ENCODE measurements around the gene SLC44A3. TPM values are rescaled to one million over a fixed set of nuclear protein-coding genes. Genes with fewer than 3 reads are reported as not detected.
A peak's percentile ranks its signal among the peaks of the same experiment; 100 is the strongest.

Gene SLC44A3
- total and polyA plus RNA-seq, 8 donors, result 3.1 to 80.3 (median 12.0) TPM; not detected in 1

- Histone ChIP-seq H3K4me3 (no peak overlapping the region), H3K4me1 (peaks cover 8 to 25% (median 19%) of the 10 kb centered on the region in 4 donors), H3K27me3 (no peaks in the 10 kb centered on the region), H3K9me3 (no peaks in the 10 kb centered on the region), H3K36me3 (no peaks in the 10 kb centered on the region), H3K27ac (no peak overlapping the region)
- TF ChIP-seq EP300 (IDR thresholded peaks at IDR 0.05), result no peak
- no peak for TF ChIP-seq POLR2A (IDR thresholded peaks at IDR 0.05)
- TF ChIP-seq CTCF (IDR thresholded peaks at IDR 0.05), result no peak
- no peak for TF ChIP-seq POLR2AphosphoS5 (IDR thresholded peaks at IDR 0.05)
- no peak for DNase-seq
- intact Hi-C loops (cut with DNase I; ENCODE audit: low total_unique reads), result no loop called here
Measured at GRCh38 chr1:94778808-94779207, 41.3 kb upstream of the SLC44A3 start.

GRCh38 chr1:94783342-94784189, 36.6 kb upstream of the SLC44A3 start:
- TF ChIP-seq POLR2A (IDR thresholded peaks at IDR 0.05), result no peak
- peak; percentile 49 to 57 (median 51) for TF ChIP-seq POLR2AphosphoS5 (IDR thresholded peaks at IDR 0.05)
- TF ChIP-seq EP300 (IDR thresholded peaks at IDR 0.05), result no peak
- Histone ChIP-seq H3K9me3 (no peaks in the 10 kb centered on the region), H3K4me1 (peaks cover 16 to 36% (median 27%) of the 10 kb centered on the region in 4 donors), H3K27ac (peak overlapping the region; percentile 76 to 89 (median 81)), H3K27me3 (no peaks in the 10 kb centered on the region), H3K4me3 (no peak overlapping the region), H3K36me3 (no peaks in the 10 kb centered on the region)
- 21 to 48% (median 30%) methylated on average over 7 to 12 of the region's 12 CpGs for WGBS, 5 donors
- intact Hi-C loops (cut with DNase I; ENCODE audit: low total_unique reads), result no loop called here
- peak; percentile 80 to 89 for DNase-seq

DNA sequence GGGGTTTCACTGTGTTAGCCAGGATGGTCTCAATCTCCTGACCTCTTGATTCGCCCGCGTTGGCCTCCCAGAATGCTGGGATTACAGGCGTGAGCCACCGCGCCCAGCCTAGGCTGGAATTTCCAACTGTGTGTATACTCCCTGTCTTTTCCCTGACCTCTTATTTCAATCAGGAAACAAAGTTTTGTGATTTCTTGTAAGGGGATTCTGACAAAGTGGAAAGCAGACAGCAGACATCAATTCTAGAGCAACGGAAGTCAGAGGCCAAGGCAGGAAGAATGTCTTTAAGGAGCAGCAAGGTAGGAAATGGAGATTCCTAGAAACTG, 36.0 kb upstream of the SLC44A3 start:
- no peak for TF ChIP-seq POLR2A (IDR thresholded peaks at IDR 0.05)
- no peak for TF ChIP-seq EP300 (IDR thresholded peaks at IDR 0.05)
- no peak for TF ChIP-seq POLR2AphosphoS5 (IDR thresholded peaks at IDR 0.05)
- no peak for TF ChIP-seq CTCF (IDR thresholded peaks at IDR 0.05)
- Histone ChIP-seq H3K36me3 (no peaks in the 10 kb centered on the region), H3K9me3 (no peaks in the 10 kb centered on the region), H3K4me3 (no peak overlapping the region), H3K27ac (peak overlapping the region; percentile 48 to 89 (median 81)), H3K4me1 (peaks cover 16 to 31% (median 24%) of the 10 kb centered on the region in 4 donors), H3K27me3 (no peaks in the 10 kb centered on the region)
- intact Hi-C loops (cut with DNase I; ENCODE audit: low total_unique reads), result no loop called here
- DNase-seq, result no peak
- 73 to 86% (median 83%) methylated on average over 7 of the region's 7 CpGs for WGBS, 5 donors

DNA sequence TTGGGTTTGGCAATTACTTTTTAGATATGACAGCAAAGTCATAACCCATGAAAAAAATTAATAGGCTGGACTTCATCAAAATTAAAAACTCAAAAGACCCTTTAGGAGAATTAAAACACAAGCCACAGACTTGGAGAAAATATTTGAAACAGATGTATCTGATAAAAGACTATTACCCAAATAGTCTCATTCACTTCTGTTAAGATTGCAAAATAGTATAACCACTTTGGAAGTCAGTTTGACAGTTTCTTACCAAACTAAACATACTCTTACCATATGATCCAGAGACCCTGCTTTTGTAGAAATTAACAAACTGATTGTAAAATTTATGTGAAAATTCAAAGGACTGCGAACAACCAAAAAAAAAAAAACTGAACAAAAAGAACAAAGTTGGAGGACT, 32.5 kb upstream of the SLC44A3 start:
- Histone ChIP-seq H3K9me3 (no peaks in the 10 kb centered on the region), H3K27ac (no peak overlapping the region), H3K4me3 (no peak overlapping the region), H3K36me3 (no peaks in the 10 kb centered on the region), H3K27me3 (no peaks in the 10 kb centered on the region), H3K4me1 (peaks cover 16 to 41% (median 27%) of the 10 kb centered on the region in 4 donors)
- WGBS, 5 donors, result 81 to 96% (median 88%) methylated on average over 1 of the region's 1 CpG
- intact Hi-C loops (cut with DNase I; ENCODE audit: low total_unique reads), result no loop called here
- TF ChIP-seq CTCF (IDR thresholded peaks at IDR 0.05) (no peak), EP300 (IDR thresholded peaks at IDR 0.05) (no peak), POLR2AphosphoS5 (IDR thresholded peaks at IDR 0.05) (no peak), POLR2A (IDR thresholded peaks at IDR 0.05) (no peak)
- DNase-seq, result no peak

- no peak for DNase-seq
- Histone ChIP-seq H3K4me1 (peaks cover 0 to 28% (median 11%) of the 10 kb centered on the region in 4 donors), H3K27ac (no peak overlapping the region), H3K9me3 (no peaks in the 10 kb centered on the region), H3K27me3 (no peaks in the 10 kb centered on the region), H3K36me3 (no peaks in the 10 kb centered on the region), H3K4me3 (no peak overlapping the region)
- WGBS, 5 donors, result 72 to 82% (median 79%) methylated on average over 2 of the region's 2 CpGs
- intact Hi-C loops (cut with DNase I; ENCODE audit: low total_unique reads), result no loop called here
- TF ChIP-seq POLR2AphosphoS5 (IDR thresholded peaks at IDR 0.05) (no peak), CTCF (IDR thresholded peaks at IDR 0.05) (no peak), POLR2A (IDR thresholded peaks at IDR 0.05) (no peak), EP300 (IDR thresholded peaks at IDR 0.05) (no peak)
Measured at GRCh38 chr1:94790246-94790645, 29.9 kb upstream of the SLC44A3 start.

All from stomach (tissue), 9 donors.